T-cell (primary cell): Measurements from ENCODE around the gene WFDC11. TPM values are rescaled to one million over a fixed set of nuclear protein-coding genes. Genes with fewer than 3 reads are reported as not detected.
"Not testable (repeated sequence)": the region's sequence is repeated elsewhere in the genome, so short reads cannot be mapped to it uniquely, and the experiment has no call there.

Experiments
- ATAC-seq, 4 experiments: fragments of 200-7000 bp in 3 of 4; fragments of 150-1000 bp in 1 of 4; cut with Tn5 transposase; replicated peaks in 1 of 4; 1 replicate in 3 of 4; 2 replicates in 1 of 4; pipeline ENCODE4 v1.10.0; 2021; ENCODE audit warnings: moderate library complexity in 3 of 4, mild to moderate bottlenecking in 2 of 4, moderate number of reproducible peaks in 1 of 4
- CTCF ChIA-PET, 2 donors: fragments of 300-600 bp; sonication (Branson Sonifier 250); formaldehyde crosslinking; loops; one replicate each; lab custom pipeline; 2022; ENCODE audit warnings: antibody characterized with exemption in 2 of 2; lab: Charles Lee
- POLR2A ChIA-PET, 2 donors: fragments of 300-600 bp; sonication (Branson Sonifier 250); formaldehyde crosslinking; loops; one replicate each; lab custom pipeline; 2022; ENCODE audit warnings: antibody characterized with exemption in 2 of 2; lab: Charles Lee
- DNase-seq, 35 experiments: peaks; one replicate each; pipeline versions ENCODE4 v3.0.0 to v3.0.0-alpha.2; 2013 to 2023
- H3K27ac ChIP-seq: one replicate; pipeline ENCODE4 v1.5.1; 2013; ENCODE audit warnings: low read length
- H3K27me3 ChIP-seq, 2 experiments: replicated peaks in 1 of 2; 1 replicate in 1 of 2; 2 replicates in 1 of 2; pipeline versions ENCODE4 v1.6.1 to v1.7.0; 2013; ENCODE audit warnings: low read length in 1 of 2, mixed read lengths in 1 of 2; ENCODE audit not compliant: control insufficient read depth in 2 of 2, insufficient read depth in 2 of 2; ENCODE audit errors: extremely low read depth in 1 of 2
- H3K36me3 ChIP-seq, 2 donors: 1 replicate in 1 of 2; 2 replicates in 1 of 2; pipeline versions ENCODE4 v1.6.1 to v1.7.0; 2013; ENCODE audit warnings: low read length in 1 of 2; ENCODE audit not compliant: control insufficient read depth in 2 of 2, insufficient read depth in 1 of 2; ENCODE audit errors: extremely low read depth in 1 of 2
- H3K4me1 ChIP-seq, 2 experiments: 1 replicate in 1 of 2; 2 replicates in 1 of 2; pipeline versions ENCODE4 v1.6.1 to v1.7.0; 2013; ENCODE audit warnings: low read length in 2 of 2, mixed read lengths in 1 of 2; ENCODE audit not compliant: insufficient read depth in 2 of 2, control insufficient read depth in 1 of 2; ENCODE audit errors: extremely low read depth in 1 of 2
- H3K4me3 ChIP-seq, 2 donors: 1 replicate in 1 of 2; 2 replicates in 1 of 2; pipeline versions ENCODE4 v1.5.1 to v1.7.0; 2013; ENCODE audit warnings: mild to moderate bottlenecking in 2 of 2, low read length in 1 of 2, moderate library complexity in 1 of 2; ENCODE audit not compliant: control insufficient read depth in 1 of 2; ENCODE audit errors: extremely low read depth in 1 of 2
- H3K9me3 ChIP-seq: 2 replicates; pipeline ENCODE4 v1.7.0; 2013
- H3K27ac Mint-ChIP-seq, 2 donors: one replicate each; pipeline ENCODE4 v1.8.0; 2020 to 2021; ENCODE audit warnings: mild to moderate bottlenecking in 2 of 2, mixed read lengths in 2 of 2
- H3K27me3 Mint-ChIP-seq, 2 donors: one replicate each; pipeline ENCODE4 v1.8.0; 2021 to 2022; ENCODE audit warnings: mixed read lengths in 2 of 2
- H3K36me3 Mint-ChIP-seq: one replicate; pipeline ENCODE4 v1.8.0; 2021; ENCODE audit warnings: mixed read lengths
- H3K4me1 Mint-ChIP-seq, 3 donors: one replicate each; pipeline ENCODE4 v1.8.0; 2020 to 2022; ENCODE audit warnings: mixed read lengths in 3 of 3, mild to moderate bottlenecking in 1 of 3
- H3K4me3 Mint-ChIP-seq, 3 donors: one replicate each; pipeline ENCODE4 v1.8.0; 2020 to 2022; ENCODE audit warnings: mild to moderate bottlenecking in 3 of 3, mixed read lengths in 3 of 3, moderate library complexity in 3 of 3
- H3K9me3 Mint-ChIP-seq, 3 donors: one replicate each; pipeline ENCODE4 v1.8.0; 2020 to 2022; ENCODE audit warnings: mixed read lengths in 3 of 3
- WGBS: methylation state at CpG from one replicate; pipeline ENCODE4 v1.1.5; 2013; ENCODE audit warnings: missing lambda C conversion rate; ENCODE audit not compliant: insufficient coverage; 5-methylcytosine and 5-hydroxymethylcytosine counted together
- total RNA-seq, 35 experiments: library from RNA in 6 of 35; stranded (reverse) in 6 of 35; fragments of 120-200 nt in 1 of 35; gene quantifications; one replicate each; pipeline versions ENCODE4 v1.2.1 to v1.2.4 and lab custom pipeline; 2013 to 2026

Gene WFDC11
- total RNA-seq, 5 donors from 2014 or later (not counting 1 experiment from before 2014, with no cell fraction given): not detected

- WGBS: 73% methylated on average over 2 of the region's 12 CpGs
- POLR2A ChIA-PET, H3K4me1 ChIP-seq, H3K9me3 ChIP-seq, H3K4me3 ChIP-seq, DNase-seq, H3K4me3 Mint-ChIP-seq, H3K36me3 Mint-ChIP-seq, H3K36me3 ChIP-seq, CTCF ChIA-PET, H3K27ac Mint-ChIP-seq, ATAC-seq, H3K9me3 Mint-ChIP-seq, H3K27ac ChIP-seq, H3K27me3 ChIP-seq, H3K4me1 Mint-ChIP-seq: not testable (repeated sequence)
- peaks cover 24 to 34% of the 10 kb centered on the region in 2 donors for H3K27me3 Mint-ChIP-seq
These were observed 23.3 kb upstream of the WFDC11 start for GRCh38 chr20:45693346-45693745.

- Histone ChIP-seq H3K9me3 (no peaks in the 10 kb centered on the region), H3K27me3 (peaks cover 0 to 4% of the 10 kb centered on the region in 2 experiments), H3K27ac (no peak overlapping the region), H3K4me3 (no peak overlapping the region), H3K36me3 (no peaks in the 10 kb centered on the region), H3K4me1 (no peaks in the 10 kb centered on the region)
- Mint-ChIP-seq H3K36me3 (no peaks in the 10 kb centered on the region), H3K27ac (no peak overlapping the region), H3K4me3 (no peak overlapping the region), H3K4me1 (no peaks in the 10 kb centered on the region), H3K27me3 (peaks cover 16 to 29% of the 10 kb centered on the region in 2 donors), H3K9me3 (peaks cover 0 to 3% (median 0%) of the 10 kb centered on the region in 3 donors)
- 38% methylated on average over 3 of the region's 3 CpGs for WGBS
- POLR2A ChIA-PET: no interaction called here
- ATAC-seq (no peak), DNase-seq (no peak)
- CTCF ChIA-PET: interaction anchor here in 1 of 2 donors (0.6 kb wide), 1 partner anchor 93 kb away, joined by 3 read pairs; no protein-coding TSS in a partner anchor
These were observed 15.9 kb upstream of the WFDC11 start for GRCh38 chr20:45685896-45686295.

GRCh38 chr20:45679650-45680049 is 9.6 kb upstream of the WFDC11 start:
- ATAC-seq: no peak
- H3K9me3 Mint-ChIP-seq: peaks cover 6 to 38% (median 24%) of the 10 kb centered on the region in 3 donors

GRCh38 chr20:45672765-45673164 is 2.7 kb upstream of the WFDC11 start:
- ChIA-PET POLR2A (no interaction called here), CTCF (no interaction called here)
- no peaks in the 10 kb centered on the region for H3K4me1 Mint-ChIP-seq
- H3K36me3 ChIP-seq: no peaks in the 10 kb centered on the region
- no peaks in the 10 kb centered on the region for H3K4me1 ChIP-seq
- peaks cover 0 to 22% (median 11%) of the 10 kb centered on the region in 3 donors for H3K9me3 Mint-ChIP-seq
- H3K4me3 Mint-ChIP-seq: no peak overlapping the region
- H3K27ac Mint-ChIP-seq: no peak overlapping the region
- H3K36me3 Mint-ChIP-seq: no peaks in the 10 kb centered on the region
- H3K27me3 ChIP-seq: no peaks in the 10 kb centered on the region
- H3K27me3 Mint-ChIP-seq: peaks cover 16 to 33% of the 10 kb centered on the region in 2 donors
- no peaks in the 10 kb centered on the region for H3K9me3 ChIP-seq
- no peak overlapping the region for H3K4me3 ChIP-seq
- DNase-seq: no peak
- no peak overlapping the region for H3K27ac ChIP-seq
- no peak for ATAC-seq

More at GRCh38 chr20:45679650-45680049, 9.6 kb upstream of the WFDC11 start:
- DNase-seq: no peak
- no peak overlapping the region for H3K27ac Mint-ChIP-seq
- POLR2A ChIA-PET: no interaction called here
- Histone ChIP-seq H3K4me3 (no peak overlapping the region), H3K27ac (no peak overlapping the region), H3K4me1 (no peaks in the 10 kb centered on the region), H3K27me3 (no peaks in the 10 kb centered on the region), H3K36me3 (no peaks in the 10 kb centered on the region), H3K9me3 (peaks cover 7% of the 10 kb centered on the region)
- no peak overlapping the region for H3K4me3 Mint-ChIP-seq
- no peaks in the 10 kb centered on the region for H3K4me1 Mint-ChIP-seq
- peaks cover 8 to 16% of the 10 kb centered on the region in 2 donors for H3K27me3 Mint-ChIP-seq
- no peaks in the 10 kb centered on the region for H3K36me3 Mint-ChIP-seq
- CTCF ChIA-PET: no interaction called here

GRCh38 chr20:45657038-45657437 is 13.0 kb downstream of the WFDC11 start:
- H3K36me3 Mint-ChIP-seq, H3K36me3 ChIP-seq, H3K4me1 Mint-ChIP-seq, H3K4me3 ChIP-seq, H3K9me3 Mint-ChIP-seq, H3K4me3 Mint-ChIP-seq, H3K9me3 ChIP-seq, ATAC-seq, H3K27ac Mint-ChIP-seq, POLR2A ChIA-PET, H3K27me3 ChIP-seq, DNase-seq, H3K4me1 ChIP-seq, CTCF ChIA-PET, H3K27ac ChIP-seq: not testable (repeated sequence)
- no CpG with 5 or more reads among the region's 3 CpGs for WGBS
- H3K27me3 Mint-ChIP-seq: peaks cover 12% of the 10 kb centered on the region in 2 donors

GRCh38 chr20:45651726-45652125 is 18.3 kb downstream of the WFDC11 start:
- H3K4me1 ChIP-seq, CTCF ChIA-PET, POLR2A ChIA-PET, H3K4me1 Mint-ChIP-seq, H3K36me3 ChIP-seq, DNase-seq, H3K9me3 ChIP-seq, H3K4me3 Mint-ChIP-seq, H3K9me3 Mint-ChIP-seq, H3K36me3 Mint-ChIP-seq, H3K27ac ChIP-seq, ATAC-seq, H3K4me3 ChIP-seq, H3K27me3 ChIP-seq, H3K27ac Mint-ChIP-seq: not testable (repeated sequence)
- peaks cover 15 to 26% of the 10 kb centered on the region in 2 donors for H3K27me3 Mint-ChIP-seq
- WGBS: 67% methylated on average over 7 of the region's 7 CpGs

- WGBS: 86% methylated on average over 4 of the region's 6 CpGs
- DNase-seq: no peak
- H3K36me3 ChIP-seq: no peaks in the 10 kb centered on the region
- Mint-ChIP-seq H3K36me3 (no peaks in the 10 kb centered on the region), H3K4me1 (no peaks in the 10 kb centered on the region), H3K4me3 (no peak overlapping the region), H3K9me3 (no peaks in the 10 kb centered on the region), H3K27ac (no peak overlapping the region), H3K27me3 (peaks cover 14 to 29% of the 10 kb centered on the region in 2 donors)
- H3K9me3 ChIP-seq: no peaks in the 10 kb centered on the region
- CTCF ChIA-PET: no interaction called here
- H3K4me1 ChIP-seq: no peaks in the 10 kb centered on the region
- no peak overlapping the region for H3K4me3 ChIP-seq
- no peak overlapping the region for H3K27ac ChIP-seq
- POLR2A ChIA-PET: no interaction called here
- peaks cover 0 to 8% of the 10 kb centered on the region in 2 experiments for H3K27me3 ChIP-seq
- no peak for ATAC-seq
These were observed 20.7 kb downstream of the WFDC11 start for GRCh38 chr20:45649312-45649863.
